Neural cell (in vitro differentiated cells): ENCODE data around the gene RERE. TPM values are rescaled to one million over a fixed set of nuclear protein-coding genes. Genes with fewer than 3 reads are reported as not detected.

Experiments used
- H2AFZ ChIP-seq: fragments of 200-600, 300-800 bp; sonication (generic), shearing (Covaris generic); 2 replicates; pipeline ENCODE4 v1.6.0; 2014; ENCODE audit warnings: low read depth, mild to moderate bottlenecking, antibody characterized with exemption, low read length, moderate library complexity
- H3F3A ChIP-seq: fragments of 200-600 bp; shearing (Covaris generic); 2 replicates; pipeline ENCODE4 v1.6.1; 2016; ENCODE audit warnings: mild to moderate bottlenecking, moderate library complexity, mixed read lengths, antibody characterized with exemption, low read length; ENCODE audit not compliant: insufficient read depth, poor library complexity, severe bottlenecking
- H3K27ac ChIP-seq: fragments of 200-600, 300-800 bp; sonication (generic), shearing (Covaris generic); 2 replicates; pipeline ENCODE4 v1.5.1; 2014; ENCODE audit warnings: mild to moderate bottlenecking, low read length, moderate library complexity
- H3K27me3 ChIP-seq: fragments of 300-800, 200-600 bp; sonication (generic), shearing (Covaris generic); 2 replicates; pipeline ENCODE4 v1.6.0; 2014; ENCODE audit warnings: mild to moderate bottlenecking, low read depth, low read length, moderate library complexity; ENCODE audit not compliant: insufficient read depth
- H3K36me3 ChIP-seq: fragments of 300-800, 200-600 bp; sonication (generic), shearing (Covaris generic); 2 replicates; pipeline ENCODE4 v1.5.1; 2014; ENCODE audit warnings: mild to moderate bottlenecking, antibody characterized with exemption, low read length, moderate library complexity; ENCODE audit not compliant: insufficient read depth
- H3K4me2 ChIP-seq: fragments of 300-800, 200-600 bp; sonication (generic), shearing (Covaris generic); 2 replicates; pipeline ENCODE4 v1.6.0; 2014; ENCODE audit warnings: mild to moderate bottlenecking, low read length
- H3K4me3 ChIP-seq: fragments of 300-800, 200-600 bp; sonication (generic), shearing (Covaris generic); 2 replicates; pipeline ENCODE4 v1.5.1; 2014; ENCODE audit warnings: mild to moderate bottlenecking, low read length, moderate library complexity
- H3K79me2 ChIP-seq: fragments of 200-600 bp; shearing (Covaris generic); replicated peaks from 2 replicates; pipeline ENCODE4 v1.6.0; 2014; ENCODE audit warnings: mild to moderate bottlenecking, low read length, moderate library complexity; ENCODE audit not compliant: insufficient read depth
- H3K9ac ChIP-seq: fragments of 300-800, 200-600 bp; sonication (generic), shearing (Covaris generic); 2 replicates; pipeline ENCODE4 v1.6.1; 2016; ENCODE audit warnings: mild to moderate bottlenecking, low read length, mixed read lengths
- H3K9me2 ChIP-seq: fragments of 200-600 bp; shearing (Covaris generic); 2 replicates; pipeline ENCODE4 v1.6.1; 2016; ENCODE audit warnings: mild to moderate bottlenecking, low read length, mixed read lengths; ENCODE audit not compliant: insufficient read depth
- H3K9me3 ChIP-seq: fragments of 200-600, 300-800 bp; sonication (generic), shearing (Covaris generic); 2 replicates; pipeline ENCODE4 v1.6.1; 2016; ENCODE audit warnings: mild to moderate bottlenecking, mixed run types, low read length, moderate library complexity, mixed read lengths
- H4K20me1 ChIP-seq: fragments of 200-600 bp; shearing (Covaris generic); 2 replicates; pipeline ENCODE4 v1.6.1; 2016; ENCODE audit warnings: mild to moderate bottlenecking, mixed run types; ENCODE audit not compliant: insufficient read depth
- EP300 ChIP-seq: fragments of 450-650 bp; conservative IDR thresholded peaks from 2 replicates; pipeline ENCODE4 v1.6.1; 2014; ENCODE audit warnings: antibody characterized with exemption, mild to moderate bottlenecking, moderate library complexity; ENCODE audit not compliant: poor library complexity, severe bottlenecking
- EZH2 ChIP-seq: fragments of 200-600, 300-800 bp; shearing (Covaris generic), sonication (generic); IDR thresholded peaks from 2 replicates; pipeline ENCODE4 v1.6.1; 2014; ENCODE audit warnings: antibody characterized with exemption, low read length, borderline replicate concordance, mild to moderate bottlenecking; ENCODE audit not compliant: insufficient read depth, poor library complexity, severe bottlenecking
- MXI1 ChIP-seq: fragments of 450-650 bp; conservative IDR thresholded peaks from 2 replicates; pipeline ENCODE4 v1.6.1; 2014; ENCODE audit warnings: antibody characterized with exemption, mild to moderate bottlenecking; ENCODE audit not compliant: poor library complexity, severe bottlenecking
- POLR2AphosphoS5 ChIP-seq: IDR thresholded peaks from 2 replicates; pipeline ENCODE4 v1.6.1; 2012
- RAD21 ChIP-seq: fragments of 450-650 bp; conservative IDR thresholded peaks from 2 replicates; pipeline ENCODE4 v1.6.1; 2014; ENCODE audit warnings: antibody characterized with exemption, mild to moderate bottlenecking, moderate library complexity
- SMC3 ChIP-seq: fragments of 450-650 bp; conservative IDR thresholded peaks from 2 replicates; pipeline ENCODE4 v1.6.1; 2014; ENCODE audit warnings: antibody characterized with exemption, mild to moderate bottlenecking, moderate library complexity; ENCODE audit not compliant: poor library complexity
- TAF1 ChIP-seq: IDR thresholded peaks from 2 replicates; pipeline ENCODE4 v1.6.1; 2012; ENCODE audit warnings: low read depth
- polyA plus RNA-seq: library from polyadenylated mRNA; depleted of rRNA; stranded (reverse); fragments of >200 nt; gene quantifications from 2 replicates; pipeline ENCODE4 v1.2.3, GENCODE V29; 2014
- TF ChIP-seq, protein P1 (sequence below): IDR thresholded peaks from 2 replicates; pipeline ENCODE4 v1.6.1; 2012; ENCODE audit warnings: borderline replicate concordance
- TF ChIP-seq, protein P2 (sequence below): fragments of 450-650 bp; IDR thresholded peaks from 2 replicates; pipeline ENCODE4 v1.5.1; 2014; ENCODE audit warnings: antibody characterized with exemption, mild to moderate bottlenecking, moderate library complexity; ENCODE audit not compliant: poor library complexity, severe bottlenecking

Gene RERE
- polyA plus RNA-seq, 1 donor from 2014 or later: 21.0 TPM

DNA sequence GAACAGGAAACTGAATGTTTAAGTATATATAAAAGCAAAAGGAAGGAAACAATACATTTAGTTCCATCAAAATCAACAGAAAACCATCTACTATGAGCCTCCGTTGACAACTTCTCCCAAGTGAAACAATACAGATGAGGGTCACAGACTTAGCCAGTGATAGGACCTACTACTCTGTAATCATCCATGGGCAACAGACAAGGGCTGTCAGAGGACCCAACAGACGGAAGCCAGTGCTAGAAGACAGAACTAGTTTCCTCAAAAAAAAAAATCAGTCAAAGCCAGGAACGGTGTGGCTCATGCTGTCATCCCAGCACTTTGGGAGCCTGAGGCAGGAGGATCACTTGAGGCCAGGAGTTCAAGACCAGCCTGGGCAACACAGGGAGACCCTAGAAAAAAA, 20.6 kb downstream of the RERE start:
- peaks cover 85% of the 10 kb centered on the region for H3K79me2 ChIP-seq
- H3K4me2 ChIP-seq: no peak overlapping the region
- no peaks in the 10 kb centered on the region for H3K9me3 ChIP-seq
- no peaks in the 10 kb centered on the region for H3K9me2 ChIP-seq
- peaks cover 3% of the 10 kb centered on the region for H4K20me1 ChIP-seq
- H3K9ac ChIP-seq: no peak overlapping the region
- H2AFZ ChIP-seq: no peak overlapping the region
- no peaks in the 10 kb centered on the region for H3F3A ChIP-seq
- no peaks in the 10 kb centered on the region for H3K27me3 ChIP-seq
- H3K4me3 ChIP-seq: no peak overlapping the region
- TF ChIP-seq, protein P1, sequence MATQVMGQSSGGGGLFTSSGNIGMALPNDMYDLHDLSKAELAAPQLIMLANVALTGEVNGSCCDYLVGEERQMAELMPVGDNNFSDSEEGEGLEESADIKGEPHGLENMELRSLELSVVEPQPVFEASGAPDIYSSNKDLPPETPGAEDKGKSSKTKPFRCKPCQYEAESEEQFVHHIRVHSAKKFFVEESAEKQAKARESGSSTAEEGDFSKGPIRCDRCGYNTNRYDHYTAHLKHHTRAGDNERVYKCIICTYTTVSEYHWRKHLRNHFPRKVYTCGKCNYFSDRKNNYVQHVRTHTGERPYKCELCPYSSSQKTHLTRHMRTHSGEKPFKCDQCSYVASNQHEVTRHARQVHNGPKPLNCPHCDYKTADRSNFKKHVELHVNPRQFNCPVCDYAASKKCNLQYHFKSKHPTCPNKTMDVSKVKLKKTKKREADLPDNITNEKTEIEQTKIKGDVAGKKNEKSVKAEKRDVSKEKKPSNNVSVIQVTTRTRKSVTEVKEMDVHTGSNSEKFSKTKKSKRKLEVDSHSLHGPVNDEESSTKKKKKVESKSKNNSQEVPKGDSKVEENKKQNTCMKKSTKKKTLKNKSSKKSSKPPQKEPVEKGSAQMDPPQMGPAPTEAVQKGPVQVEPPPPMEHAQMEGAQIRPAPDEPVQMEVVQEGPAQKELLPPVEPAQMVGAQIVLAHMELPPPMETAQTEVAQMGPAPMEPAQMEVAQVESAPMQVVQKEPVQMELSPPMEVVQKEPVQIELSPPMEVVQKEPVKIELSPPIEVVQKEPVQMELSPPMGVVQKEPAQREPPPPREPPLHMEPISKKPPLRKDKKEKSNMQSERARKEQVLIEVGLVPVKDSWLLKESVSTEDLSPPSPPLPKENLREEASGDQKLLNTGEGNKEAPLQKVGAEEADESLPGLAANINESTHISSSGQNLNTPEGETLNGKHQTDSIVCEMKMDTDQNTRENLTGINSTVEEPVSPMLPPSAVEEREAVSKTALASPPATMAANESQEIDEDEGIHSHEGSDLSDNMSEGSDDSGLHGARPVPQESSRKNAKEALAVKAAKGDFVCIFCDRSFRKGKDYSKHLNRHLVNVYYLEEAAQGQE: no peak
- TF ChIP-seq SMC3: no peak
- no peak overlapping the region for H3K27ac ChIP-seq
- H3K36me3 ChIP-seq: no peaks in the 10 kb centered on the region

DNA sequence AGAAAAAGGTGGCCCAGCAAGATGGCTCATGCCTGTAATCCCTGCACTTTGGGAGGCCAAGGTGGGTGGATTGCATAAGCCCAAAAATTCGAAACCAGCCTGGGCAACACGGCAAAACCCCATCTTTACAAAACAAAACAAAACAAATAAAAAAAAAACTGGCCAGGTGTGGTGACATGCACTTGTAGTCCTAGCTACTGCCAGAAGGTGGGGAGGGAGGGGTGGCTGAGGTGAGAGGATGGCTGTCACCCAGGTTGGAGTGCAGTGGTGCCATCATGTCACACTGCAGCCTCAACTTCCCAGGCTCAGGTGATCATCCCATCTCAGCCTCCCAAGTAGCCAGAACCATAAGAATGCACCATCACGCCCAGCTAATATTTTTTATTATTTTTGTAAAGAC, 22.8 kb downstream of the RERE start:
- H3K9me2 ChIP-seq: no peaks in the 10 kb centered on the region
- no peak overlapping the region for H3K9ac ChIP-seq
- H4K20me1 ChIP-seq: peaks cover 3% of the 10 kb centered on the region
- no peak overlapping the region for H3K4me3 ChIP-seq
- no peaks in the 10 kb centered on the region for H3K36me3 ChIP-seq
- no peaks in the 10 kb centered on the region for H3K27me3 ChIP-seq
- H3K27ac ChIP-seq: no peak overlapping the region
- TF ChIP-seq RAD21 (no peak), EZH2 (no peak), TAF1 (no peak), POLR2AphosphoS5 (no peak), MXI1 (no peak), EP300 (no peak), SMC3 (no peak)
- TF ChIP-seq, protein P2, sequence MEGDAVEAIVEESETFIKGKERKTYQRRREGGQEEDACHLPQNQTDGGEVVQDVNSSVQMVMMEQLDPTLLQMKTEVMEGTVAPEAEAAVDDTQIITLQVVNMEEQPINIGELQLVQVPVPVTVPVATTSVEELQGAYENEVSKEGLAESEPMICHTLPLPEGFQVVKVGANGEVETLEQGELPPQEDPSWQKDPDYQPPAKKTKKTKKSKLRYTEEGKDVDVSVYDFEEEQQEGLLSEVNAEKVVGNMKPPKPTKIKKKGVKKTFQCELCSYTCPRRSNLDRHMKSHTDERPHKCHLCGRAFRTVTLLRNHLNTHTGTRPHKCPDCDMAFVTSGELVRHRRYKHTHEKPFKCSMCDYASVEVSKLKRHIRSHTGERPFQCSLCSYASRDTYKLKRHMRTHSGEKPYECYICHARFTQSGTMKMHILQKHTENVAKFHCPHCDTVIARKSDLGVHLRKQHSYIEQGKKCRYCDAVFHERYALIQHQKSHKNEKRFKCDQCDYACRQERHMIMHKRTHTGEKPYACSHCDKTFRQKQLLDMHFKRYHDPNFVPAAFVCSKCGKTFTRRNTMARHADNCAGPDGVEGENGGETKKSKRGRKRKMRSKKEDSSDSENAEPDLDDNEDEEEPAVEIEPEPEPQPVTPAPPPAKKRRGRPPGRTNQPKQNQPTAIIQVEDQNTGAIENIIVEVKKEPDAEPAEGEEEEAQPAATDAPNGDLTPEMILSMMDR: no peak
- TF ChIP-seq, protein P1: no peak
- no peak overlapping the region for H2AFZ ChIP-seq
- H3F3A ChIP-seq: no peaks in the 10 kb centered on the region
- H3K79me2 ChIP-seq: peaks cover 90% of the 10 kb centered on the region
- H3K9me3 ChIP-seq: no peaks in the 10 kb centered on the region
- no peak overlapping the region for H3K4me2 ChIP-seq
